Stimulated activated CD4-positive, alpha-beta T cell treated with anti-CD3 and anti-CD28 coated beads, Interleukin-15, amount 100 ng/mL, for 1 hour (primary cell): Measurements from ENCODE around the gene TM9SF2.
"Not testable (repeated sequence)": the region's sequence is repeated elsewhere in the genome, so short reads cannot be mapped to it uniquely, and the experiment has no call there.

Experiments used
- DNase-seq, 2 donors: peaks; one replicate each; pipeline ENCODE4 v3.0.0-alpha.2; 2020; ENCODE audit warnings: low read depth in 1 of 2, low spot score in 1 of 2

Gene TM9SF2

GRCh38 chr13:99527301-99527700, 26.0 kb downstream of the TM9SF2 start:
- no peak for DNase-seq

GRCh38 chr13:99528547-99528946, 27.3 kb downstream of the TM9SF2 start:
- no peak for DNase-seq

- no peak for DNase-seq
Measured at GRCh38 chr13:99536023-99536422, 34.8 kb downstream of the TM9SF2 start.

GRCh38 chr13:99540530-99540929, 39.3 kb downstream of the TM9SF2 start:
- no peak for DNase-seq

- DNase-seq, result no peak
Measured at GRCh38 chr13:99542788-99543406, 41.6 kb downstream of the TM9SF2 start.

- DNase-seq, result no peak
Measured at GRCh38 chr13:99545361-99545760, 44.1 kb downstream of the TM9SF2 start.

GRCh38 chr13:99545979-99546378, 44.7 kb downstream of the TM9SF2 start:
- DNase-seq, result no peak

- no peak for DNase-seq
Measured at GRCh38 chr13:99546878-99547277, 45.6 kb downstream of the TM9SF2 start.

- DNase-seq, result no peak
Measured at GRCh38 chr13:99548448-99548847, 47.2 kb downstream of the TM9SF2 start.

GRCh38 chr13:99553033-99553432, 51.8 kb downstream of the TM9SF2 start:
- no peak for DNase-seq

GRCh38 chr13:99555149-99555548, 53.9 kb downstream of the TM9SF2 start:
- no peak for DNase-seq

GRCh38 chr13:99556867-99557443, 55.7 kb downstream of the TM9SF2 start:
- DNase-seq, result no peak

GRCh38 chr13:99558570-99559180, 57.4 kb downstream of the TM9SF2 start:
- no peak for DNase-seq

GRCh38 chr13:99559560-99559959, 58.3 kb downstream of the TM9SF2 start:
- no peak for DNase-seq

GRCh38 chr13:99563404-99563803, 62.1 kb downstream of the TM9SF2 start:
- no peak for DNase-seq

GRCh38 chr13:99564386-99564785, 63.1 kb downstream of the TM9SF2 start:
- DNase-seq, result no peak

- DNase-seq, result no peak
Measured at GRCh38 chr13:99565478-99566124, 64.3 kb downstream of the TM9SF2 start.

- no peak for DNase-seq
Measured at GRCh38 chr13:99566125-99567083, 65.1 kb downstream of the TM9SF2 start.

- not testable (repeated sequence) for DNase-seq
Measured at GRCh38 chr13:99568901-99569300, 67.6 kb downstream of the TM9SF2 start.

- DNase-seq, result no peak
Measured at GRCh38 chr13:99572131-99572530, 70.9 kb downstream of the TM9SF2 start.

GRCh38 chr13:99572921-99573320, 71.6 kb downstream of the TM9SF2 start:
- no peak for DNase-seq
